HS-5 (cell line): ENCODE results near the gene XAB2.

Experiments
- DNase-seq: peaks from one replicate; pipeline ENCODE4 v3.0.0-alpha.2; 2012; ENCODE audit warnings: low read depth

The XAB2 gene

GRCh38 chr19:7632340-7633203, 3.2 kb upstream of the XAB2 start:
- DNase-seq, result no peak

GRCh38 chr19:7631577-7631976, 2.2 kb upstream of the XAB2 start:
- DNase-seq, result no peak

- no peak for DNase-seq
Measured at GRCh38 chr19:7628589-7629311, 595 bp downstream of the XAB2 start.

GRCh38 chr19:7627166-7627565, 2.2 kb downstream of the XAB2 start:
- DNase-seq, result no peak

- DNase-seq, result no peak
Measured at GRCh38 chr19:7625763-7626372, 3.5 kb downstream of the XAB2 start.

- no peak for DNase-seq
Measured at GRCh38 chr19:7624810-7625209, 4.5 kb downstream of the XAB2 start.

GRCh38 chr19:7623725-7624603, 5.4 kb downstream of the XAB2 start:
- no peak for DNase-seq

GRCh38 chr19:7622933-7623685, 6.2 kb downstream of the XAB2 start:
- no peak for DNase-seq

- no peak for DNase-seq
Measured at GRCh38 chr19:7620442-7621412, 8.6 kb downstream of the XAB2 start.

- DNase-seq, result no peak
Measured at GRCh38 chr19:7619671-7620441, 9.5 kb downstream of the XAB2 start.

- no peak for DNase-seq
Measured at GRCh38 chr19:7618771-7619510, 10.4 kb downstream of the XAB2 start.

GRCh38 chr19:7618348-7618747, 11.0 kb downstream of the XAB2 start:
- no peak for DNase-seq

GRCh38 chr19:7617735-7618134, 11.6 kb downstream of the XAB2 start:
- no peak for DNase-seq

- no peak for DNase-seq
Measured at GRCh38 chr19:7617172-7617571, 12.2 kb downstream of the XAB2 start.

GRCh38 chr19:7614859-7615741, 14.2 kb downstream of the XAB2 start:
- DNase-seq, result no peak

- DNase-seq, result no peak
Measured at GRCh38 chr19:7612282-7613274, 16.8 kb downstream of the XAB2 start.
